H1 (cell line): Measurements from ENCODE around the gene YAF2. TPM values are rescaled to one million over a fixed set of nuclear protein-coding genes. Genes with fewer than 3 reads are reported as not detected.

ENCODE experiments used
- CTCF ChIA-PET: fragments of 300-600 bp; sonication (Branson Sonifier 250); formaldehyde crosslinking; loops from one replicate; lab custom pipeline; 2021; ENCODE audit not compliant: partially characterized antibody; lab: Charles Lee
- POLR2A ChIA-PET: fragments of 300-600 bp; sonication (Branson Sonifier 250); formaldehyde crosslinking; loops from one replicate; lab custom pipeline; 2021; ENCODE audit warnings: inconsistent platforms; ENCODE audit not compliant: partially characterized antibody; lab: Charles Lee
- DNase-seq, 2 experiments: peaks; one replicate each; pipeline versions ENCODE4 v3.0.0 to v3.0.0-alpha.2; 2010 to 2022; ENCODE audit warnings: low spot score in 2 of 2, low read depth in 1 of 2, mixed read lengths in 1 of 2
- FAIRE-seq: peaks from 2 replicates; lab custom pipeline; 2011; peaks lifted over from hg19 to GRCh38; lab: Jason Lieb, UNC
- H2AFZ ChIP-seq: 2 replicates; pipeline ENCODE4 v1.8.1; 2012; ENCODE audit warnings: low read length, inconsistent platforms
- H2AK5ac ChIP-seq: 2 replicates; pipeline ENCODE4 v1.6.1; 2013; ENCODE audit warnings: low read depth, low read length
- H2BK120ac ChIP-seq: replicated peaks from 2 replicates; pipeline ENCODE3; 2013; ENCODE audit warnings: low read depth, low read length, inconsistent platforms
- H2BK12ac ChIP-seq: 2 replicates; pipeline ENCODE4 v1.6.1; 2013; ENCODE audit warnings: low read depth, low read length
- H2BK15ac ChIP-seq: 2 replicates; pipeline ENCODE4 v1.6.1; 2013; ENCODE audit warnings: low read length
- H2BK20ac ChIP-seq: 2 replicates; pipeline ENCODE4 v1.6.1; 2013; ENCODE audit warnings: low read length
- H2BK5ac ChIP-seq: 2 replicates; pipeline ENCODE4 v1.6.1; 2013; ENCODE audit warnings: low read depth, low read length
- H3K14ac ChIP-seq: 2 replicates; pipeline ENCODE4 v1.6.1; 2013; ENCODE audit warnings: inconsistent platforms; ENCODE audit not compliant: insufficient read length
- H3K18ac ChIP-seq: 2 replicates; pipeline ENCODE4 v1.6.1; 2013; ENCODE audit warnings: low read length; ENCODE audit errors: extremely low read depth
- H3K23ac ChIP-seq: 2 replicates; pipeline ENCODE4 v1.6.1; 2013; ENCODE audit warnings: inconsistent platforms; ENCODE audit not compliant: insufficient read length
- H3K23me2 ChIP-seq: 2 replicates; pipeline ENCODE4 v1.6.1; 2013; ENCODE audit warnings: low read depth, low read length
- H3K27ac ChIP-seq: 2 replicates; pipeline ENCODE4 v1.6.1; 2011; ENCODE audit warnings: low read depth, low read length, inconsistent platforms
- H3K27me3 ChIP-seq, 4 experiments: replicated peaks in 1 of 4; 1 replicate in 1 of 4; 2 replicates in 3 of 4; pipeline versions ENCODE4 v1.6.1 to v1.8.1; 2011 to 2013; ENCODE audit warnings: low read length in 3 of 4, mild to moderate bottlenecking in 3 of 4, inconsistent platforms in 2 of 4, mixed read lengths in 2 of 4, moderate library complexity in 1 of 4; ENCODE audit not compliant: control insufficient read depth in 3 of 4, insufficient read depth in 3 of 4; ENCODE audit errors: extremely low read depth in 1 of 4
- H3K36me3 ChIP-seq, 4 experiments: 2 replicates each; pipeline versions ENCODE4 v1.6.1 to v1.8.1; 2011 to 2013; ENCODE audit warnings: mild to moderate bottlenecking in 4 of 4, low read length in 3 of 4, moderate library complexity in 2 of 4, control low read depth in 1 of 4, inconsistent platforms in 1 of 4; ENCODE audit not compliant: insufficient read depth in 4 of 4, control insufficient read depth in 2 of 4
- H3K4ac ChIP-seq: replicated peaks from 2 replicates; pipeline ENCODE3; 2013; ENCODE audit warnings: low read length, low read depth, mixed read lengths, inconsistent platforms; ENCODE audit not compliant: insufficient read length
- H3K4me1 ChIP-seq, 4 experiments: replicated peaks in 1 of 4; 1 replicate in 1 of 4; 2 replicates in 3 of 4; pipeline versions ENCODE4 v1.6.1 to v1.8.1; 2011 to 2013; ENCODE audit warnings: low read length in 3 of 4, inconsistent platforms in 2 of 4, mixed read lengths in 1 of 4; ENCODE audit not compliant: insufficient read depth in 4 of 4, control insufficient read depth in 3 of 4
- H3K4me2 ChIP-seq, 2 experiments: 2 replicates each; pipeline versions ENCODE4 v1.6.1 to v1.8.1; 2011 to 2013; ENCODE audit warnings: low read depth in 2 of 2, low read length in 2 of 2, control low read depth in 1 of 2, inconsistent platforms in 1 of 2, mild to moderate bottlenecking in 1 of 2; ENCODE audit not compliant: insufficient read depth in 1 of 2
- H3K4me3 ChIP-seq, 4 experiments: fragments of 200-600, 300-600 bp in 1 of 4; sonication (generic), shearing (Covaris generic), sonication (Bioruptor Twin) in 1 of 4; 2 replicates each; pipeline versions ENCODE4 v1.5.1 to v1.8.1; 2011 to 2016; ENCODE audit warnings: low read length in 4 of 4, low read depth in 3 of 4, control low read depth in 2 of 4, inconsistent platforms in 2 of 4, mild to moderate bottlenecking in 2 of 4, mixed read lengths in 1 of 4, moderate library complexity in 1 of 4; ENCODE audit not compliant: insufficient read depth in 2 of 4; ENCODE audit errors: extremely low read depth in 1 of 4
- H3K56ac ChIP-seq: replicated peaks from 2 replicates; pipeline ENCODE3; 2013; ENCODE audit warnings: low read depth, mild to moderate bottlenecking, mixed read lengths, low read length, inconsistent platforms; ENCODE audit not compliant: insufficient read length
- H3K79me1 ChIP-seq: 2 replicates; pipeline ENCODE4 v1.6.1; 2013; ENCODE audit warnings: low read depth, low read length, control low read depth
- H3K79me2 ChIP-seq, 2 experiments: 2 replicates each; pipeline versions ENCODE4 v1.6.1 to v1.8.1; 2012 to 2013; ENCODE audit warnings: low read length in 2 of 2, mild to moderate bottlenecking in 2 of 2, inconsistent platforms in 1 of 2; ENCODE audit not compliant: insufficient read depth in 2 of 2, control insufficient read depth in 1 of 2
- H3K9ac ChIP-seq, 4 experiments: replicated peaks in 1 of 4; 1 replicate in 1 of 4; 2 replicates in 3 of 4; pipeline versions ENCODE4 v1.6.1 to v1.8.1; 2011 to 2013; ENCODE audit warnings: low read depth in 3 of 4, low read length in 3 of 4, control low read depth in 2 of 4, mild to moderate bottlenecking in 2 of 4, moderate library complexity in 2 of 4, inconsistent platforms in 1 of 4; ENCODE audit errors: extremely low read depth in 1 of 4
- H3K9me3 ChIP-seq, 2 experiments: 2 replicates each; pipeline versions ENCODE4 v1.6.1 to v1.8.1; 2012 to 2013; ENCODE audit warnings: mild to moderate bottlenecking in 2 of 2, moderate library complexity in 2 of 2, control low read depth in 1 of 2, inconsistent platforms in 1 of 2, low read depth in 1 of 2, low read length in 1 of 2, mixed read lengths in 1 of 2; ENCODE audit not compliant: insufficient read depth in 2 of 2
- H4K20me1 ChIP-seq, 2 experiments: replicated peaks in 1 of 2; 2 replicates each; pipeline versions ENCODE3 to v1.8.1; 2011 to 2013; ENCODE audit warnings: inconsistent platforms in 2 of 2, low read length in 2 of 2, mild to moderate bottlenecking in 1 of 2; ENCODE audit not compliant: insufficient read depth in 2 of 2, control insufficient read depth in 1 of 2
- H4K5ac ChIP-seq: 2 replicates; pipeline ENCODE4 v1.6.1; 2013; ENCODE audit warnings: low read length, low read depth, mixed read lengths, inconsistent platforms; ENCODE audit not compliant: insufficient read length
- H4K8ac ChIP-seq: 2 replicates; pipeline ENCODE4 v1.8.0; 2013; ENCODE audit warnings: mild to moderate bottlenecking, moderate library complexity, low read length, inconsistent platforms; ENCODE audit not compliant: insufficient read depth; ENCODE audit errors: extremely low read depth
- H4K91ac ChIP-seq: replicated peaks from 2 replicates; pipeline ENCODE3; 2013; ENCODE audit warnings: low read length, mixed read lengths, inconsistent platforms; ENCODE audit not compliant: insufficient read length
- BACH1 ChIP-seq: IDR thresholded peaks from 2 replicates; pipeline ENCODE4 v1.6.1; 2012; ENCODE audit warnings: low read length, improper control_type of control experiment
- BCL11A ChIP-seq, 2 experiments: IDR thresholded peaks; one replicate each; pipeline ENCODE4 v1.6.1; 2011; ENCODE audit warnings: low read depth in 2 of 2, low read length in 2 of 2, mild to moderate bottlenecking in 2 of 2
- BRCA1 ChIP-seq: IDR thresholded peaks from 2 replicates; pipeline ENCODE4 v1.6.1; 2012; ENCODE audit warnings: low read depth, low read length, improper control_type of control experiment
- CEBPB ChIP-seq: IDR thresholded peaks from 2 replicates; pipeline ENCODE4 v1.6.1; 2012; ENCODE audit warnings: low read depth, low read length
- EGR1 ChIP-seq: IDR thresholded peaks from 2 replicates; pipeline ENCODE4 v1.6.1; 2011; ENCODE audit warnings: low read depth, low read length, borderline replicate concordance
- MAFK ChIP-seq: IDR thresholded peaks from 2 replicates; pipeline ENCODE4 v1.6.1; 2012; ENCODE audit warnings: low read depth, mild to moderate bottlenecking, improper control_type of control experiment, low read length
- POLR2A ChIP-seq, 2 experiments: IDR thresholded peaks; 1 replicate in 1 of 2; 2 replicates in 1 of 2; pipeline ENCODE4 v1.6.1; 2011; ENCODE audit warnings: low read depth in 2 of 2, low read length in 2 of 2, mild to moderate bottlenecking in 2 of 2; ENCODE audit errors: control extremely low read depth in 1 of 2
- POU5F1 ChIP-seq: IDR thresholded peaks from 2 replicates; pipeline ENCODE4 v1.6.1; 2011; ENCODE audit warnings: low read depth, mild to moderate bottlenecking, low read length, moderate library complexity
- RNF2 ChIP-seq: fragments of 200-900, 300-1000 bp; sonication (generic); IDR thresholded peaks from 2 replicates; pipeline ENCODE4 v1.7.1; 2016; ENCODE audit warnings: borderline replicate concordance, low read depth, mild to moderate bottlenecking, antibody characterized with exemption, low read length; ENCODE audit not compliant: poor library complexity, severe bottlenecking; ENCODE audit errors: missing control alignments
- SIRT6 ChIP-seq: IDR thresholded peaks from one replicate; pipeline ENCODE4 v1.7.1; 2012; ENCODE audit warnings: low read length, inconsistent platforms
- TAF1 ChIP-seq: IDR thresholded peaks from 2 replicates; pipeline ENCODE4 v1.6.1; 2011; ENCODE audit warnings: mild to moderate bottlenecking, low read depth, low read length
- TEAD4 ChIP-seq: IDR thresholded peaks from 2 replicates; pipeline ENCODE4 v1.6.1; 2012; ENCODE audit warnings: low read depth, low read length, inconsistent platforms, mixed read lengths
- YY1 ChIP-seq: IDR thresholded peaks from 2 replicates; pipeline ENCODE4 v1.6.1; 2011; ENCODE audit warnings: low read depth, mild to moderate bottlenecking, low read length
- WGBS, 2 experiments: shearing (Covaris generic) in 1 of 2; methylation state at CpG; one replicate each; pipeline versions ENCODE4 v1.1.6 to v1.1.7; 2013 to 2015; ENCODE audit warnings: low lambda C conversion rate in 2 of 2, mixed read lengths in 2 of 2, inconsistent platforms in 1 of 2, low coverage in 1 of 2, missing lambda C conversion rate in 1 of 2; ENCODE audit not compliant: insufficient replicate concordance in 2 of 2, insufficient coverage in 1 of 2, insufficient read length in 1 of 2; ENCODE audit errors: extremely low coverage in 1 of 2, missing lambda C conversion rate in 1 of 2; 5-methylcytosine and 5-hydroxymethylcytosine counted together
- polyA plus RNA-seq, 7 experiments: library from polyadenylated mRNA; depleted of rRNA in 3 of 7; stranded (reverse) in 5 of 7; unstranded in 2 of 7; fragments of >200 nt in 5 of 7; fragments of 200-250 nt in 2 of 7; gene quantifications; 1 replicate in 5 of 7; 2 replicates in 1 of 7; 4 replicates in 1 of 7; pipeline versions ENCODE4 v1.2.1 to v1.2.3, GENCODE V29; 2011 to 2013; ENCODE audit warnings: missing spikeins in 2 of 7, mixed read lengths in 2 of 7
- total RNA-seq: library from RNA; stranded (reverse); fragmentation: NEBNext Ultra II Directional; extraction: Animal tissue kit (Norgen Biotek cat#: 25700); gene quantifications from 2 replicates; pipeline ENCODE4 v1.2.1, GENCODE V29; 2021

The YAF2 gene
- total and polyA plus RNA-seq, 2 of the 8 experiments (the other 6 are each of a cell fraction or from before 2014, with no cell fraction given), result 0.50 to 2.2 TPM

GRCh38 chr12:42119085-42119633 lies 118.9 kb downstream of the YAF2 start:
- Histone ChIP-seq H3K4me2 (no peak overlapping the region), H3K4me1 (no peaks in the 10 kb centered on the region), H3K4ac (no peak overlapping the region), H3K27me3 (no peaks in the 10 kb centered on the region), H3K4me3 (no peak overlapping the region), H4K20me1 (peaks cover 0 to 1% of the 10 kb centered on the region in 2 experiments), H3K27ac (no peak overlapping the region), H4K8ac (no peak overlapping the region), H3K36me3 (peaks cover 0 to 8% (median 0%) of the 10 kb centered on the region in 4 experiments; a peak in 3 of 8 replicates), H3K9ac (no peak overlapping the region), H3K79me1 (no peaks in the 10 kb centered on the region; the same call in 1 of the 2 replicates), H2BK5ac (no peak overlapping the region), H2BK20ac (no peak overlapping the region), H3K23ac (no peak overlapping the region), H3K14ac (no peak overlapping the region), H3K79me2 (peaks cover 0 to 9% of the 10 kb centered on the region in 2 experiments; a peak in 2 of 4 replicates), H3K18ac (no peak overlapping the region), H2AK5ac (no peak overlapping the region), H3K9me3 (no peaks in the 10 kb centered on the region), H2AFZ (no peak overlapping the region), H4K91ac (no peak overlapping the region), H3K56ac (no peak overlapping the region), H2BK120ac (no peak overlapping the region), H2BK12ac (no peak overlapping the region), H2BK15ac (no peak overlapping the region), H4K5ac (no peak overlapping the region), H3K23me2 (no peaks in the 10 kb centered on the region)
- ChIA-PET CTCF (interaction anchor here (0.9 to 1.7 kb wide), 3 partner anchors 9 to 253 kb away, joined by 3 to 6 read pairs (median 3); no protein-coding TSS in a partner anchor), POLR2A (no interaction called here)
- no peak for DNase-seq
- FAIRE-seq, result no peak
- no peak for TF ChIP-seq EGR1
- no peak for TF ChIP-seq POLR2A (IDR thresholded peaks at IDR 0.05; ENCODE audit: control extremely low read depth in 1 of 2, low read depth in 2 of 2, low read length in 2 of 2)
- no peak for TF ChIP-seq TAF1
- no peak for TF ChIP-seq CEBPB
- TF ChIP-seq RNF2, result no peak
- no peak for TF ChIP-seq TEAD4
- TF ChIP-seq MAFK, result no peak
- TF ChIP-seq YY1, result no peak
- no peak for TF ChIP-seq BRCA1
- no peak for TF ChIP-seq BACH1
- TF ChIP-seq BCL11A (IDR thresholded peaks at IDR 0.05; ENCODE audit: low read depth in 2 of 2, low read length in 2 of 2), result no peak
- no peak for TF ChIP-seq POU5F1
- TF ChIP-seq SIRT6, result no peak
- 93% methylated on average over 2 of the region's 2 CpGs; no CpG with 5 or more reads in 1 of the 2 experiments for WGBS, 2 experiments
